ENCODE measurements around the gene RRAGD.

RRAGD gene

GRCh38 chr6:89412071-89413005, at the start of gene RRAGD:
TSS of gene RRAGD (minus strand) at chr6:89412273. CDS start at chr6:89411993, 280 bp downstream.
- DNase-seq (ENCODE audit: low read depth in 2 of 2): peak; percentile 6 to 37

- no peak for DNase-seq (ENCODE audit: low read depth in 2 of 2)
Measured at GRCh38 chr6:89460713-89461112, 48.6 kb upstream of the RRAGD start.

- DNase-seq (ENCODE audit: low read depth in 2 of 2): no peak
Measured at GRCh38 chr6:89459501-89459900, 47.4 kb upstream of the RRAGD start.

- no peak for DNase-seq (ENCODE audit: low read depth in 2 of 2)
Measured at GRCh38 chr6:89458704-89459103, 46.6 kb upstream of the RRAGD start.

- no peak for DNase-seq (ENCODE audit: low read depth in 2 of 2)
Measured at GRCh38 chr6:89454300-89454699, 42.2 kb upstream of the RRAGD start.

GRCh38 chr6:89452281-89452680, 40.2 kb upstream of the RRAGD start:
- no peak for DNase-seq (ENCODE audit: low read depth in 2 of 2)

- no peak for DNase-seq (ENCODE audit: low read depth in 2 of 2)
Measured at GRCh38 chr6:89449193-89449592, 37.1 kb upstream of the RRAGD start.

- DNase-seq (ENCODE audit: low read depth in 2 of 2): no peak
Measured at GRCh38 chr6:89443658-89444057, 31.6 kb upstream of the RRAGD start.

GRCh38 chr6:89440200-89440599, 28.1 kb upstream of the RRAGD start:
- no peak for DNase-seq (ENCODE audit: low read depth in 2 of 2)

- no peak for DNase-seq (ENCODE audit: low read depth in 2 of 2)
Measured at GRCh38 chr6:89439014-89439413, 26.9 kb upstream of the RRAGD start.

- DNase-seq (ENCODE audit: low read depth in 2 of 2): no peak
Measured at GRCh38 chr6:89438248-89438647, 26.2 kb upstream of the RRAGD start.

GRCh38 chr6:89436226-89436625, 24.2 kb upstream of the RRAGD start:
- no peak for DNase-seq (ENCODE audit: low read depth in 2 of 2)

- no peak for DNase-seq (ENCODE audit: low read depth in 2 of 2)
Measured at GRCh38 chr6:89434954-89435353, 22.9 kb upstream of the RRAGD start.

GRCh38 chr6:89434150-89434499, 22.1 kb upstream of the RRAGD start:
- no peak for DNase-seq (ENCODE audit: low read depth in 2 of 2)

GRCh38 chr6:89433252-89434149, 21.4 kb upstream of the RRAGD start:
- peak in 1 of 2 donors; percentile 9 for DNase-seq (ENCODE audit: low read depth in 2 of 2)

- DNase-seq (ENCODE audit: low read depth in 2 of 2): peak; percentile 70 to 71
Measured at GRCh38 chr6:89432875-89433251, 20.8 kb upstream of the RRAGD start, which contains the start of gene ANKRD6. TSS of gene ANKRD6 (plus strand) at chr6:89433152. CDS start at chr6:89566977, 133,825 bp downstream.

GRCh38 chr6:89430201-89430962, 18.3 kb upstream of the RRAGD start:
- DNase-seq (ENCODE audit: low read depth in 2 of 2): no peak

- no peak for DNase-seq (ENCODE audit: low read depth in 2 of 2)
Measured at GRCh38 chr6:89416796-89417195, 4.7 kb upstream of the RRAGD start.

- DNase-seq (ENCODE audit: low read depth in 2 of 2): no peak
Measured at GRCh38 chr6:89415185-89415584, 3.1 kb upstream of the RRAGD start.

GRCh38 chr6:89414215-89414614, 2.1 kb upstream of the RRAGD start:
- no peak for DNase-seq (ENCODE audit: low read depth in 2 of 2)

- DNase-seq (ENCODE audit: low read depth in 2 of 2): no peak
Measured at GRCh38 chr6:89413006-89413400, 930 bp upstream of the RRAGD start.

All from activated CD8-positive, alpha-beta memory T cell treated with anti-CD3 and anti-CD28 coated beads for 4 hours (primary cell).